Mesodermal cell (in vitro differentiated cells): ENCODE data around the gene IFI27L1. TPM values are rescaled to one million over a fixed set of nuclear protein-coding genes. Genes with fewer than 3 reads are reported as not detected.
A peak's percentile ranks its signal among the peaks of the same experiment; 100 is the strongest.

Experiments
- H3K27ac ChIP-seq: 2 replicates; pipeline ENCODE4 v1.7.0; 2013; ENCODE audit warnings: mild to moderate bottlenecking, low read depth, low read length, moderate library complexity; ENCODE audit not compliant: severe bottlenecking
- H3K36me3 ChIP-seq: 2 replicates; pipeline ENCODE4 v1.7.1; 2013; ENCODE audit warnings: mild to moderate bottlenecking, low read length, moderate library complexity; ENCODE audit not compliant: control insufficient read depth, insufficient read depth
- H3K4me1 ChIP-seq: one replicate; pipeline ENCODE4 v1.7.1; 2013; ENCODE audit warnings: mild to moderate bottlenecking, low read length; ENCODE audit not compliant: insufficient read depth, control insufficient read depth, poor library complexity, severe bottlenecking
- H3K4me3 ChIP-seq: 2 replicates; pipeline ENCODE4 v1.7.0; 2013; ENCODE audit warnings: low read length, control low read depth, mild to moderate bottlenecking; ENCODE audit not compliant: insufficient read depth, poor library complexity, severe bottlenecking; ENCODE audit errors: extremely low read depth
- H3K9me3 ChIP-seq: 2 replicates; pipeline ENCODE4 v1.7.1; 2013; ENCODE audit warnings: mild to moderate bottlenecking, low read length, moderate library complexity; ENCODE audit not compliant: control insufficient read depth
- WGBS, 2 experiments: methylation state at CpG; one replicate each; pipeline ENCODE4 v1.1.5; 2013; ENCODE audit warnings: missing lambda C conversion rate in 2 of 2; ENCODE audit not compliant: insufficient coverage in 2 of 2; 5-methylcytosine and 5-hydroxymethylcytosine counted together
- polyA plus RNA-seq, 2 experiments: library from polyadenylated mRNA; stranded (reverse); fragments of 50-300 nt; gene quantifications; one replicate each; pipeline ENCODE4 v1.2.3, GENCODE V29; 2013

Gene IFI27L1
- 24.1 TPM for polyA plus RNA-seq (2013, experiment 1 of 2)
- polyA plus RNA-seq (2013, experiment 2 of 2): 17.5 TPM

- Histone ChIP-seq H3K27ac (peak within 1 kb of the TSS; percentile 87), H3K36me3 (peaks cover 50% of the 10 kb centered on the region), H3K9me3 (peaks cover 9% of the 10 kb centered on the region), H3K4me3 (peak within 1 kb of the TSS; percentile 96), H3K4me1 (peaks cover 4% of the 10 kb centered on the region)
- WGBS, 2 experiments: 0% methylated on average over 64 to 68 of the region's 77 CpGs
These were observed at the start of gene IFI27L1, which contains the start of gene DDX24 for GRCh38 chr14:94080621-94081385. TSS of gene IFI27L1 (plus strand) at chr14:94081310. CDS start at chr14:94096938, 15,628 bp downstream. TSS of gene DDX24 (minus strand) at chr14:94081202. CDS start at chr14:94079742, 1,460 bp downstream.

GRCh38 chr14:94031883-94032279 is 49.2 kb upstream of the IFI27L1 start:
- no peaks in the 10 kb centered on the region for H3K36me3 ChIP-seq
- H3K4me1 ChIP-seq: no peaks in the 10 kb centered on the region
- 93 to 94% methylated on average over 2 to 5 of the region's 7 CpGs for WGBS, 2 experiments
- no peak overlapping the region for H3K27ac ChIP-seq
- H3K9me3 ChIP-seq: no peaks in the 10 kb centered on the region
- H3K4me3 ChIP-seq: no peak overlapping the region

- Histone ChIP-seq H3K36me3 (no peaks in the 10 kb centered on the region), H3K4me1 (no peaks in the 10 kb centered on the region), H3K27ac (no peak overlapping the region), H3K9me3 (no peaks in the 10 kb centered on the region), H3K4me3 (no peak overlapping the region)
- 80% methylated on average over 1 of the region's 3 CpGs; no CpG with 5 or more reads in 1 of the 2 experiments for WGBS, 2 experiments
These were observed 46.2 kb upstream of the IFI27L1 start for GRCh38 chr14:94034886-94035285.

GRCh38 chr14:94036313-94037167 is 44.6 kb upstream of the IFI27L1 start:
- H3K36me3 ChIP-seq: no peaks in the 10 kb centered on the region
- H3K27ac ChIP-seq: no peak overlapping the region
- H3K9me3 ChIP-seq: no peaks in the 10 kb centered on the region
- 44 to 46% methylated on average over 6 to 8 of the region's 12 CpGs for WGBS, 2 experiments
- H3K4me3 ChIP-seq: no peak overlapping the region
- H3K4me1 ChIP-seq: no peaks in the 10 kb centered on the region

GRCh38 chr14:94037954-94038353 is 43.2 kb upstream of the IFI27L1 start:
- H3K27ac ChIP-seq: no peak overlapping the region
- 89 to 96% methylated on average over 9 of the region's 9 CpGs for WGBS, 2 experiments
- no peaks in the 10 kb centered on the region for H3K36me3 ChIP-seq
- no peaks in the 10 kb centered on the region for H3K4me1 ChIP-seq
- H3K9me3 ChIP-seq: no peaks in the 10 kb centered on the region
- H3K4me3 ChIP-seq: no peak overlapping the region

GRCh38 chr14:94038510-94038909 is 42.6 kb upstream of the IFI27L1 start:
- Histone ChIP-seq H3K9me3 (no peaks in the 10 kb centered on the region), H3K27ac (no peak overlapping the region), H3K4me1 (no peaks in the 10 kb centered on the region), H3K4me3 (no peak overlapping the region), H3K36me3 (no peaks in the 10 kb centered on the region)
- 75 to 82% methylated on average over 2 to 3 of the region's 7 CpGs for WGBS, 2 experiments

GRCh38 chr14:94038921-94039629 is 42.0 kb upstream of the IFI27L1 start:
- Histone ChIP-seq H3K4me3 (no peak overlapping the region), H3K36me3 (no peaks in the 10 kb centered on the region), H3K27ac (no peak overlapping the region), H3K4me1 (no peaks in the 10 kb centered on the region), H3K9me3 (no peaks in the 10 kb centered on the region)
- 86 to 88% methylated on average over 8 to 11 of the region's 11 CpGs for WGBS, 2 experiments

GRCh38 chr14:94040247-94040646 is 40.9 kb upstream of the IFI27L1 start:
- 67 to 84% methylated on average over 1 to 5 of the region's 5 CpGs for WGBS, 2 experiments
- Histone ChIP-seq H3K36me3 (peaks cover 9% of the 10 kb centered on the region), H3K27ac (no peak overlapping the region), H3K4me1 (no peaks in the 10 kb centered on the region), H3K4me3 (no peak overlapping the region), H3K9me3 (no peaks in the 10 kb centered on the region)

- Histone ChIP-seq H3K4me1 (no peaks in the 10 kb centered on the region), H3K27ac (no peak overlapping the region), H3K4me3 (no peak overlapping the region), H3K9me3 (no peaks in the 10 kb centered on the region), H3K36me3 (peaks cover 13% of the 10 kb centered on the region)
- WGBS, 2 experiments: 94 to 96% methylated on average over 12 of the region's 13 CpGs
These were observed 40.3 kb upstream of the IFI27L1 start for GRCh38 chr14:94040796-94041195.

- Histone ChIP-seq H3K27ac (no peak overlapping the region), H3K4me1 (no peaks in the 10 kb centered on the region), H3K36me3 (peaks cover 22% of the 10 kb centered on the region), H3K4me3 (no peak overlapping the region), H3K9me3 (no peaks in the 10 kb centered on the region)
- 90 to 92% methylated on average over 15 to 17 of the region's 18 CpGs for WGBS, 2 experiments
These were observed 39.4 kb upstream of the IFI27L1 start for GRCh38 chr14:94041551-94042346.
